NCI-H345 (cell line): ENCODE measurements around the gene CYFIP1.

ENCODE experiments used
- DNase-seq: peaks from one replicate; lab custom pipeline; 2025; lab: John Stamatoyannopoulos, UW

Gene CYFIP1

DNA sequence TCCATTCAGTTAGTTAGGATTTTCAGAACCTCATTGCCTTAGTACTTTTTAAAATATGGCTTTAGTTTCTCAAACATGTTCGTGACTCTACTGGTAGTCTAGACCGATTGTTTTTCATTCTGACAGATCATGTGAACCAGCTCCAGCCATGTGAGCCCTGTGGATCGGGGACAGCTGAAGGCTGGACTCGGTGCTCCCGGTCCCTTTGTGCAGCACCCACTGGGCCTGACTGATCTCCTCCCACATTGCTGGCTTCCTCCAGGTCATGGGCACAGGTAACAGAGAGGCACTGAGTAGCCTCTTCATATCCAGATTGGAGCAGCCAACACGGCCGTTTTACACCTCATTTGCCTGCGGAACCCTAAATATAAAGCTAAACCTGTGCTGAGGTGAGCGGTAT, 111.2 kb downstream of the CYFIP1 start:
- no peak for DNase-seq

GRCh38 chr15:22868495-22868894, 111.7 kb downstream of the CYFIP1 start:
- DNase-seq = no peak

DNA sequence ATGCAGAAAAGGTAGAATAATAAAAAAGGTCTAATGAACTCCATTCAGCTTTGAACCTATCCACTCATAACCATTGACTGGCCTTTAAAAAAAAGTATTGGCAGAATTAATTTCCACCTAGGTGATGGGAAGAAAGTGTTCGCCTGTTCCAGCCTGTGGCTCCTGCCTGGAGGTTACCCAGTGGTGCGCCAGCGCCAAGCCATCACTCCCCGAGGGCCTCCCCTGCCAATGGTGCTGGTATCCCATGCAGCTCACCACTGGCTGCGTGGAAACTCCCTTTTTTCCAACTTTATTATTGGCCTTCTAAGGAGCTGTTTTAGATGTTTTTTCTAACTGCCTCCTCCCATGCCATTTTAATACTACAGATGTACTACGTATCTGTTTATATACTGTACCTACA, 112.3 kb downstream of the CYFIP1 start:
- DNase-seq = no peak

DNA sequence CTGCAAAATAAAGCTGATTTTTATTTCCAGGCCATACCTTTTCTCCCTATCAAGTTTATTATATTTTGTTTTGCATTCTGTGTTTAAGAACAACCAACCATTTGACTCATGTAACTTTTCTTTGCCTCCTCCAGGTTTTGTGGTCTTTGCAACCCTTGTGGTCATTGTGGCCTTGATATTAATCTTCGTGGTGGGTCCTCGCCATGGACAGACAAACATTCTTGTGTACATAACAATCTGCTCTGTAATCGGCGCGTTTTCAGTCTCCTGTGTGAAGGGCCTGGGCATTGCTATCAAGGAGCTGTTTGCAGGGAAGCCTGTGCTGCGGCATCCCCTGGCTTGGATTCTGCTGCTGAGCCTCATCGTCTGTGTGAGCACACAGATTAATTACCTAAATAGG, 114.1 kb downstream of the CYFIP1 start:
- DNase-seq = no peak

- no peak for DNase-seq
Observed at GRCh38 chr15:22863356-22863755, 116.8 kb downstream of the CYFIP1 start.

DNA sequence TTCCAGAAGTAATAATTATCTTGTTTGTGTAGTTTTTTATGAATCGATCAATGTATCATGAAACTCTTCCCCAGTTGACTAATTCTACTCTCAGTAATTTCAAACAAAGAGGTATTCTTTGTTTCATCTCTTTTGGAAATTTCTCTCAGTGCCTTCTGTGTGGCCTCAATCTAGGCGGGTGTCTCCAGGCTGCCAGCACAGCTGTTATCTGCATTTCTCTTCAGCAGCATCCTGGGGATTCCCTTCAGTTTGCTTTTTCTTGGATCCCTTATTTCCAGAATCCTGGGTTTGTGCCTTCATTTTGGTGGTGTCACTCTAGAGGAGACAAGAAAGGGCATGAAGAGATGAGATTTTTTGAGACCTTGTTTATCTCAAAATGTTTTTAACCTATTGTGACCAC, 119.0 kb downstream of the CYFIP1 start:
- no peak for DNase-seq

DNA sequence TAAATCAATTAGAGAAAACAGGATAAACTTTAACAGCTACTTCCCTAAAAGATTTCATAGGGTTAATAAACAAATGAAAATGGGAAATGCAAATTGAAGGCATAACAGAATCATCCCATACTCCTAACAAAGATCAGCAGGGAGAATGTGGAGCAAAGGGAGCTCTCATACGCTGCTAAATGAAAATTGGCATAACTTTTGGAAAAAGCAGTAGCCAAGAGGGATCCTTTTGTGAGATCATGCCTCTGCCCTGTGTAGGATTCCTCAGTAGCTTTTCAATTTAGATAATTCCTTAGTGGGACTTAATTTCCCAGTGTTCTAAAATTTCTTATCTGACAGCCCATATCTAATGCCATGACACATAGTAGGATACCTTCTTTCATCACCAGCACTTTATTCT, 123.5 kb downstream of the CYFIP1 start:
- no peak for DNase-seq

DNA sequence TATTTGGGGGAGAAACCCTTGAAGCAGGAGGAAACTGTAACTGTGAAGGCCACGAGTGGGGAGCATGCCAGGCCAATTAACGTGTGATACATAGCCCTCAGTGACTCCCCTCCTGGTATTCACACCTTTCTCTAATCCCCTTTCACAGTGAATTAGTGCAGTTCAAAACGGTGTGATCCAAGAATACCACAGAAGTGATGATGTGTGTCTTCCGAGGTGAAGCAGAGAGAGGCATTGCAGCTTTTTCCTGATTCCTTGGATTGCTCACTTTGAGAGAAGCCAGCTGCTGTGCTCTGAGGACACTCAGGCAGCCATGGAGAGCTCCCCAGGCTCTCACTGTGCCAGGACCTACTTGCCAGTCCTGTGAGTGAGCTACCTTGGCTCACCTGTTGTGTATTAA, 124.4 kb downstream of the CYFIP1 start:
- DNase-seq = no peak

GRCh38 chr15:22851513-22851912, 128.7 kb downstream of the CYFIP1 start:
- DNase-seq = no peak

- DNase-seq = no peak
Observed at GRCh38 chr15:22850055-22850454, 130.1 kb downstream of the CYFIP1 start.

DNA sequence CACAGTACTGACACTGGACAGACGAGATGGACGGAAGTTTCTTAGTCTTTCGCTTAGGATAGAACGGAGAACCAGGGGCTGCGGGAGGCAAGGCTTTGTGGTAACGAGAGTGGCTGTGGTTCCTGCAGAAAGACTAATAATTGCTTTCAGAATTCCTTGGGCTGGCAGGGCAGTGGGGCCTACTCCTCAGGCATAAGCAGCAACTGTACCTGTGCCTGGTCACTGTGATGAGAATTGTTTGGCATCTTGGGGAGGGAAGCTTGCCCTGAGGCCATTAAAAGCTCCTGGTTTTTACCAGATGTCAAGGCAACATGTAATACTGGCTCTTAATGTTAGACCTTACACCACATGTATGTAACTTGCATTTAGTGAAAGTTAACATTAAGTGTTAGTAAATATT, 134.1 kb downstream of the CYFIP1 start:
- DNase-seq = no peak

GRCh38 chr15:22845289-22845900, 134.8 kb downstream of the CYFIP1 start:
- no peak for DNase-seq

GRCh38 chr15:22844421-22845288, 135.5 kb downstream of the CYFIP1 start:
- no peak for DNase-seq

GRCh38 chr15:22839046-22839695, 141.0 kb downstream of the CYFIP1 start:
- DNase-seq = no peak

DNA sequence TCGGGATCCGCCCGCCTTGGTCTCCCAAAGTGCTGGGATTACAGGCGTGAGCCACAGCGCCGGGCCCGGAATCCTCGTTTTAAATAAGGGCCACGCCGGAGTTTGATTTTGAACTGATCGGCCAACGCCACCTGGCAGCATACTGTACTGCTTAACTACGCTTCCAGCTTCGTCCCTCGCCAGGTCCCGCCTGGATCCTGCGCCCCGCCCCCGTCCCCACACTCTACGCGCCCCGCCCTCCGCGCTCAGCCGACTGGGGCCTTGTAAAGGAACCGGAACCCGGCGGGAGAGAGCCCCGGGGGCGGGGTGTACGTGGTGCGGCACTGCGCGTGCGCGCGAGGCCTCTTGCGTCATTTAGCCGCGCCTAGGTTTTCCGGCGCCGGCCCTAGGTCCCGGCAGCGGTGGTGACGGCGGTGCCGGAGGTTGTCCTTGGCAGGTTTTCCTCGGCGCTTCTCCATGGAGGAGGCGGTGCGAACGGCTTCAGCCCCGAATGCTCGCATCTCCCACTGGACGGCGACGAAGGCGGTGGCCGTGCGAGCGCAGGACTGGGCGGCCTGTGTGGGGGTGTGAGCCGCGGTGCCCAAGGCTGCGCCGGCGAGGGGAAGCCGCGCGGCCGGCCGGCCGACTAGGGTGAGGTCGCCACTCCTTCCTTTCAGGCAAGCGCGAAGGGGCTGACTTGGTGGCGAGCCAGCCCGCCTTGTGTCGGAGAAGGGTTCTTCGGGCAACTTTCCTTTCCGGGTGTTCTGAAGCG, 141.7 kb downstream of the CYFIP1 start, which contains the start of gene NIPA2:
Gene NIPA2, plus strand, starts transcription at position 375 of the 751 bp plus-strand sequence. CDS start 13,066 bp downstream, outside the sequence.
- DNase-seq = peak; percentile 97

DNA sequence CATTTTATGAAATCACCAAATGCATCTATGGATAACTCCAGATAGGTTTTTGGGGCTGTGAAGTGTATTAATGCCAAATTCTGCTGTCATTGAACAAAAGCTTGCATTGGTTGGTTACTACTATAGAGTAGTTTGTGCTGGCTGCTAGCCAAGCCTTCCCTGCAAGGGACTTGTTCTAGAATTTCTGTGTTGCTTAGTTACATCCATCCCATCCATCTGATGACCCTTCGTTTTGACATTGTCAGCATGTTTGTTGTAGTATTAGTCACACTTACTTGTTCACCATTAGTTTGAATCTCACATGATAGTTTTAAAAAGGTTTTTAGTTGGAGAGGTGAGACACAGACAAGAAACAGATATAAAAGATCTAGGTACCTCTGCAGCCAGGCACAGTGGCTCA, 148.7 kb downstream of the CYFIP1 start:
- DNase-seq = peak; percentile 32

DNA sequence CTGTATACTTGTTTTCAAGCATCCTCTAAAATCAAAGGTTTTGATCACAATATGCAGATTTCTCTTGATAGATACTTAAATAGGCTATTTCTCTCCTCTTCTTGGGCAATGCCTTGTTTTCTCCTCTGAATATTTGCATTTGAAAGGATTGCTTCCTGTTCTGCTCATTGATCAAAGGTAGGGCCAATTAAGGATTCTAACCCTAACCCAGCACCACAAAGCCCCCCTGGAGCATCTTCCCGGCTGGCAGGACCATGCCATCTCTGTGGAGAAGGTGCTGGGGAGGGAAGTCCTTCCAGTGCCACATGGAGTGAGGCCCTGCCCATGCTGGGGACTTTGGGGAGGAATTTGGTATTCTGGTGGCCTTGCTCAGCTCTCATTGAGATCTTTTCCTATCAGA, 153.0 kb downstream of the CYFIP1 start:
- DNase-seq = no peak

GRCh38 chr15:22823495-22824128, 156.6 kb downstream of the CYFIP1 start:
- DNase-seq = no peak

- no peak for DNase-seq
Observed at GRCh38 chr15:22819651-22820050, 160.5 kb downstream of the CYFIP1 start.
